Neural progenitor cell (in vitro differentiated cells): ENCODE results near the gene CISD1. TPM values are rescaled to one million over a fixed set of nuclear protein-coding genes. Genes with fewer than 3 reads are reported as not detected.

ENCODE experiments used
- DNase-seq: peaks from one replicate; pipeline ENCODE4 v3.0.0-alpha.2; 2016; ENCODE audit warnings: low spot score
- H2AFZ ChIP-seq: fragments of 200-600 bp; sonication (generic); replicated peaks from 2 replicates; pipeline ENCODE4 v1.6.1; 2016; ENCODE audit warnings: antibody characterized with exemption
- H3F3A ChIP-seq: fragments of 200-600 bp; sonication (generic); 2 replicates; pipeline ENCODE4 v1.6.1; 2016; ENCODE audit warnings: antibody characterized with exemption, low read depth
- H3K27ac ChIP-seq: fragments of 200-600 bp; sonication (generic); 2 replicates; pipeline ENCODE4 v1.5.1; 2016; ENCODE audit warnings: mild to moderate bottlenecking
- H3K27me3 ChIP-seq: fragments of 200-600 bp; sonication (generic); 2 replicates; pipeline ENCODE4 v1.6.1; 2016; ENCODE audit warnings: mild to moderate bottlenecking, moderate library complexity
- H3K36me3 ChIP-seq: fragments of 200-600 bp; sonication (generic); 2 replicates; pipeline ENCODE4 v1.5.1; 2016
- H3K4me1 ChIP-seq: fragments of 200-600 bp; sonication (generic); 2 replicates; pipeline ENCODE4 v1.6.1; 2016; ENCODE audit warnings: mixed run types
- H3K4me2 ChIP-seq: fragments of 200-600 bp; sonication (generic); 2 replicates; pipeline ENCODE4 v1.6.1; 2016
- H3K4me3 ChIP-seq: fragments of 200-600 bp; sonication (generic); 2 replicates; pipeline ENCODE4 v1.5.1; 2016
- H3K79me2 ChIP-seq: fragments of 200-600 bp; sonication (generic); 2 replicates; pipeline ENCODE4 v1.6.1; 2016; ENCODE audit warnings: low read depth
- H3K9ac ChIP-seq: fragments of 200-600 bp; sonication (generic); 2 replicates; pipeline ENCODE4 v1.6.1; 2016
- H3K9me3 ChIP-seq: fragments of 200-600 bp; sonication (generic); 2 replicates; pipeline ENCODE4 v1.5.1; 2016; ENCODE audit warnings: low read depth
- H4K20me1 ChIP-seq: fragments of 200-600 bp; sonication (generic); 2 replicates; pipeline ENCODE4 v1.6.1; 2016; ENCODE audit warnings: low read depth
- H3K27ac Mint-ChIP-seq: 3 replicates; pipeline ENCODE4 v1.8.0; 2021; ENCODE audit warnings: mixed read lengths
- H3K27me3 Mint-ChIP-seq: 2 replicates; pipeline ENCODE4 v1.8.0; 2022; ENCODE audit warnings: low read depth, mild to moderate bottlenecking, inconsistent platforms, moderate library complexity, mixed read lengths; ENCODE audit not compliant: insufficient read depth
- H3K36me3 Mint-ChIP-seq: 3 replicates; pipeline ENCODE4 v1.8.0; 2021; ENCODE audit warnings: mixed read lengths
- H3K4me1 Mint-ChIP-seq: 3 replicates; pipeline ENCODE4 v1.8.0; 2021; ENCODE audit warnings: mixed read lengths
- H3K4me3 Mint-ChIP-seq: 3 replicates; pipeline ENCODE4 v1.8.0; 2021; ENCODE audit warnings: mild to moderate bottlenecking, moderate library complexity, mixed read lengths
- H3K9me3 Mint-ChIP-seq: 3 replicates; pipeline ENCODE4 v1.8.0; 2020; ENCODE audit warnings: mixed read lengths
- EZH2 ChIP-seq: fragments of 200-600 bp; sonication (generic); IDR thresholded peaks from 2 replicates; pipeline ENCODE4 v1.6.1; 2017; ENCODE audit warnings: antibody characterized with exemption, mild to moderate bottlenecking, moderate library complexity
- EZH2phosphoT487 ChIP-seq: fragments of 200-600 bp; sonication (generic); IDR thresholded peaks from 2 replicates; pipeline ENCODE4 v1.6.1; 2017; ENCODE audit warnings: antibody characterized with exemption
- total RNA-seq: library from RNA; depleted of rRNA; stranded (reverse); fragments of >200 nt; gene quantifications from 2 replicates; pipeline ENCODE4 v1.2.3, GENCODE V29; 2015; ENCODE audit warnings: low replicate concordance
- TF ChIP-seq, protein P1 (sequence below): fragments of 200-600 bp; sonication (generic); IDR thresholded peaks from 2 replicates; pipeline ENCODE4 v1.5.1; 2017; ENCODE audit warnings: antibody characterized with exemption, mild to moderate bottlenecking

CISD1 gene
- total RNA-seq, 1 donor from 2014 or later = 27.6 TPM

DNA sequence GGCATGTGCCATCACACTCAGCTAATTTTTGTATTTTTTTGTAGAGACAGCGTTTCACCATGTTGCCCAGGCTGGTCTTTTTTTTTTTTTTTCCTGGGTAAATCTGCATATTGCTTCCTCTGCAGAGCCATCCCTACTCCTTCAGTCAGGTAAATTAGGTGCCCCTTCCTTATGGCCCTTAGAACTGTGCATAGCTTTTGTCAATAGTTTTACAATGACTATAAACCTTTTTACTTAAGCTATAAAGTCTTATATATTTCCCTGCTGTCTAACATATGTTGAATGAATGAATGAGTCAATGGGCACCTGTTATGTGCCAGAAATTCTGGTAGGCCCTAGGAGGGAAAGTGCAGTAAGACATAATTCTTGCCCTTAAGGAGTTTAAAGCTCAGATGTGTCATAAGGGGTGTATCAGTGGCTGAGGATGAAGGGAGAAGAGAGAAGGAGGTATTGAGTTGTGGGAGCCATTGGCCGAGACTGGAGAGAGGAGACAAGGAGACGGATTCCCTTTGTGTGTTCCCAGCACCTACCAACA, 35.2 kb downstream of the CISD1 start:
- TF ChIP-seq EZH2phosphoT487 (no peak), EZH2 (no peak)
- TF ChIP-seq, protein P1, sequence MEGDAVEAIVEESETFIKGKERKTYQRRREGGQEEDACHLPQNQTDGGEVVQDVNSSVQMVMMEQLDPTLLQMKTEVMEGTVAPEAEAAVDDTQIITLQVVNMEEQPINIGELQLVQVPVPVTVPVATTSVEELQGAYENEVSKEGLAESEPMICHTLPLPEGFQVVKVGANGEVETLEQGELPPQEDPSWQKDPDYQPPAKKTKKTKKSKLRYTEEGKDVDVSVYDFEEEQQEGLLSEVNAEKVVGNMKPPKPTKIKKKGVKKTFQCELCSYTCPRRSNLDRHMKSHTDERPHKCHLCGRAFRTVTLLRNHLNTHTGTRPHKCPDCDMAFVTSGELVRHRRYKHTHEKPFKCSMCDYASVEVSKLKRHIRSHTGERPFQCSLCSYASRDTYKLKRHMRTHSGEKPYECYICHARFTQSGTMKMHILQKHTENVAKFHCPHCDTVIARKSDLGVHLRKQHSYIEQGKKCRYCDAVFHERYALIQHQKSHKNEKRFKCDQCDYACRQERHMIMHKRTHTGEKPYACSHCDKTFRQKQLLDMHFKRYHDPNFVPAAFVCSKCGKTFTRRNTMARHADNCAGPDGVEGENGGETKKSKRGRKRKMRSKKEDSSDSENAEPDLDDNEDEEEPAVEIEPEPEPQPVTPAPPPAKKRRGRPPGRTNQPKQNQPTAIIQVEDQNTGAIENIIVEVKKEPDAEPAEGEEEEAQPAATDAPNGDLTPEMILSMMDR = no peak
- Histone ChIP-seq H3K4me1 (no peaks in the 10 kb centered on the region), H3K79me2 (no peaks in the 10 kb centered on the region), H3K27ac (no peak overlapping the region), H3K36me3 (no peaks in the 10 kb centered on the region), H3K4me2 (no peak overlapping the region), H3K27me3 (no peaks in the 10 kb centered on the region), H3K9me3 (no peaks in the 10 kb centered on the region), H2AFZ (no peak overlapping the region), H3F3A (no peaks in the 10 kb centered on the region), H3K9ac (no peak overlapping the region), H4K20me1 (no peaks in the 10 kb centered on the region), H3K4me3 (no peak overlapping the region)
- Mint-ChIP-seq H3K27ac (no peak overlapping the region), H3K4me3 (no peak overlapping the region), H3K36me3 (no peaks in the 10 kb centered on the region), H3K4me1 (peaks cover 25% of the 10 kb centered on the region), H3K9me3 (no peaks in the 10 kb centered on the region), H3K27me3 (no peaks in the 10 kb centered on the region)
- no peak for DNase-seq

DNA sequence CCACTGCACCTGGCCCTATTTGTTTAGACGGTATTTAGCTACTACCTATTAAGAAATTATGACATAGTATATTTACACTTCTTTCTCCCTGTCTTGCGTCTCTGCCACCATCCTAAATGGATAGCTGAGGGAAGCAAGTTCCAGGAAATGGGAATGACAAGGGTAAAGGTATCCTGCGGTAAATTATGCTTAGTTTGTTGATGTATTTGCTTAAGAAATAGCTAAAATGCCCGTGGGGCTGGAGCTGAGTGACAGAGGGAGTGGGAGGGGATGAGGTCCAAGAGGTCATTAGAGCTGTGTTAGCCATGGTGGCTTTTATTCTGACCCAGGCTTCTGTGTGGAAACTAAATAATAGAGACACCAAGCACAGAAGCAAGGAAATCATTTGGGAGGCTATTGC, 36.9 kb downstream of the CISD1 start:
- H3K27ac ChIP-seq = no peak overlapping the region
- H4K20me1 ChIP-seq = no peaks in the 10 kb centered on the region
- no peaks in the 10 kb centered on the region for H3K4me1 ChIP-seq
- H3K36me3 ChIP-seq = no peaks in the 10 kb centered on the region
- no peak overlapping the region for H3K4me3 Mint-ChIP-seq
- no peaks in the 10 kb centered on the region for H3K9me3 ChIP-seq
- H3K4me1 Mint-ChIP-seq = peaks cover 19% of the 10 kb centered on the region
- H3K79me2 ChIP-seq = no peaks in the 10 kb centered on the region
- H3K9me3 Mint-ChIP-seq = no peaks in the 10 kb centered on the region
- H3K4me3 ChIP-seq = no peak overlapping the region
- TF ChIP-seq EZH2 (no peak), EZH2phosphoT487 (no peak)
- TF ChIP-seq, protein P1 = no peak
- DNase-seq = no peak
- no peaks in the 10 kb centered on the region for H3K27me3 ChIP-seq
- H3K4me2 ChIP-seq = no peak overlapping the region
- no peaks in the 10 kb centered on the region for H3F3A ChIP-seq
- no peak overlapping the region for H2AFZ ChIP-seq
- H3K27me3 Mint-ChIP-seq = no peaks in the 10 kb centered on the region
- no peak overlapping the region for H3K27ac Mint-ChIP-seq
- H3K9ac ChIP-seq = no peak overlapping the region
- H3K36me3 Mint-ChIP-seq = no peaks in the 10 kb centered on the region

DNA sequence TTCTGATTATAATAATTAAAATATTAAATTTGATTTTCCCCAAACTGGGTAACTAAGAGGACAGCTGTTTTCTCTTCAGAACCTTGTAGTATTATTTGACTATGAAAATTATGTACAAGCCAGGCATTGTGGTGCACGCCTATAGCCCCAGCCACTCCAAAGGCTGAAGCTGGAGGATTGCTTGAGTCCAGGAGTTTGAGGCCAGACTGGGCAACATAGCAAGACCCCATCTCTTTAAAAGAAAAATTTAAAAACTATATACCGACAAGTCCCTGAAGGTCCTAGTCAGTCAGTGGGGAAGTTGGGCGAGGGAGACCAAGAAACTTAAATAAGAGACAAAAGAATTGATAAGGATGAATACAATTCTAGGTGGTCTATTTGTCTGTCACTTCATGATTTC, 38.7 kb downstream of the CISD1 start:
- no peak overlapping the region for H3K9ac ChIP-seq
- no peak overlapping the region for H3K4me3 ChIP-seq
- no peak overlapping the region for H3K4me3 Mint-ChIP-seq

More for the DNA sequence above, 38.7 kb downstream of the CISD1 start:
- Histone ChIP-seq H3K4me1 (no peaks in the 10 kb centered on the region), H3K27me3 (no peaks in the 10 kb centered on the region), H3K4me2 (no peak overlapping the region), H3K27ac (no peak overlapping the region), H3K79me2 (no peaks in the 10 kb centered on the region), H3K9me3 (no peaks in the 10 kb centered on the region), H4K20me1 (no peaks in the 10 kb centered on the region), H3K36me3 (no peaks in the 10 kb centered on the region), H3F3A (no peaks in the 10 kb centered on the region), H2AFZ (no peak overlapping the region)
- H3K9me3 Mint-ChIP-seq = no peaks in the 10 kb centered on the region
- no peak overlapping the region for H3K27ac Mint-ChIP-seq
- peaks cover 5% of the 10 kb centered on the region for H3K4me1 Mint-ChIP-seq
- DNase-seq = no peak
- H3K27me3 Mint-ChIP-seq = no peaks in the 10 kb centered on the region
- H3K36me3 Mint-ChIP-seq = no peaks in the 10 kb centered on the region
- no peak for TF ChIP-seq EZH2
- TF ChIP-seq EZH2phosphoT487 = no peak
- TF ChIP-seq, protein P1 = no peak
